ENCODE measurements around the gene RASAL2.
"Not testable (repeated sequence)": the region's sequence is repeated elsewhere in the genome, so short reads cannot be mapped to it uniquely, and the experiment has no call there.

RASAL2 gene

DNA sequence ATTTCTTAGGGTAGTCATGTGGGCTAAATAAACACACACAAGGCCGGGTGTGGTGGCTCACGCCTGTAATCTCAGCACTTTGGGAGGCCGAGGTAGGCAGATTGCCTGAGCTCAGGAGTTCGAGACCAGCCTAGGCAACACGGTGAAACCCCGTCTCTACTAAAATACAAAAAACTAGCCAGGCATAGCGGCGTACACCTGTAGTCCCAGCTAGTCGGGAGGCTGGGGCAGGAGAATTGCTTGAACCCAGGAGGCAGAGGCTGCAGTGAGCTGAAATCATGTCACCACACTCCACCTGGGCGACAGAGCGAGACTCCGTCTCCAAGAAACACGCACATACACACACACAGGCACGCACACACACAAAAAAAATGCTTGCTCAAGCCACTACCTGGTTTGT lies 409.4 kb downstream of the RASAL2 start:
- not testable (repeated sequence) for H3K4me3 Mint-ChIP-seq; H3K27ac Mint-ChIP-seq; H3K27me3 Mint-ChIP-seq; H3K4me1 Mint-ChIP-seq (ENCODE audit: low read depth); H3K9me3 Mint-ChIP-seq; H3K36me3 Mint-ChIP-seq (ENCODE audit: low read depth)

DNA sequence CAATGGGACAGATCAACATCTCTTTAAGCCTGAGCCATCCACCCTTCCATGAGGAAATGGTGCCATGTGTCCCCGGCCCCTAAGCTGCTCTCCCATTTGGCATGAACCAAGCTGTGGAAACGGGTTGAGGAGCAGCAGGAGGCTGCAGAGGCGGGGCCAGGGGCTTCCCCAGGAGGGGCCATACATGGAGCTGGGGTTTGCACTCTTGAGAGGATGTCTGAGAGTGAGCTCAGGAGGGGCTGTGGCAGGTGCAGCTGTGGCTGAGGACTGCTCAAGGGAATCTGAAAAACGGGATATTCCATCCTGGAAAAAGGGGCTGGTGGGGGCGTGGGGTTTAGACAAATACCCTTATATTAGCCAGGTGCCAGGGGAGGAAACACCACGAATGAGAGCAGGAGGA lies 409.9 kb downstream of the RASAL2 start:
- Mint-ChIP-seq H3K9me3 (no peaks in the 10 kb centered on the region), H3K4me3 (no peak overlapping the region), H3K27ac (no peak overlapping the region), H3K4me1 (ENCODE audit: low read depth) (no peaks in the 10 kb centered on the region), H3K27me3 (peaks cover 5% of the 10 kb centered on the region), H3K36me3 (ENCODE audit: low read depth) (no peaks in the 10 kb centered on the region)

DNA sequence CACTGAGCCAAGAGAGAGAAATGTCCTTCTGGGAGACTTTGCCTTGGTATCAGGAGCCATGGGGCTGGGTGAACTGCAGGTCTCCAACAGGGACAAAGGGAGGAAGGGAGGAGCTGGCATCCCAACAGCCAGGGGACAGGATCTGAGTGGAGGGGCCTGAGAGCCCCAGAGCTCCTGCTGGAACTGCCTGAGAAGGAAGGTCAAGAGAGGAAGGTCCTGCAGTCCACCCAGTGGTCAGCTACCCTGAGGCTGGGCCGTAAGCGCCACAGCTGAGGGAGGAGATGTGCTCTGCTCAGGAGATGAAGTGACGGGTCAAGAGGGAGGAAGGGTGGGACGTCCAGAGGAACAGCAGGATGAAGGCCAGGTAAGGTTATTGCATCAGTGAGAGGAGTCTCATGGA lies 410.4 kb downstream of the RASAL2 start:
- Mint-ChIP-seq H3K36me3 (ENCODE audit: low read depth) (no peaks in the 10 kb centered on the region), H3K4me1 (ENCODE audit: low read depth) (no peaks in the 10 kb centered on the region), H3K9me3 (no peaks in the 10 kb centered on the region), H3K27me3 (peaks cover 5% of the 10 kb centered on the region), H3K27ac (no peak overlapping the region), H3K4me3 (no peak overlapping the region)

DNA sequence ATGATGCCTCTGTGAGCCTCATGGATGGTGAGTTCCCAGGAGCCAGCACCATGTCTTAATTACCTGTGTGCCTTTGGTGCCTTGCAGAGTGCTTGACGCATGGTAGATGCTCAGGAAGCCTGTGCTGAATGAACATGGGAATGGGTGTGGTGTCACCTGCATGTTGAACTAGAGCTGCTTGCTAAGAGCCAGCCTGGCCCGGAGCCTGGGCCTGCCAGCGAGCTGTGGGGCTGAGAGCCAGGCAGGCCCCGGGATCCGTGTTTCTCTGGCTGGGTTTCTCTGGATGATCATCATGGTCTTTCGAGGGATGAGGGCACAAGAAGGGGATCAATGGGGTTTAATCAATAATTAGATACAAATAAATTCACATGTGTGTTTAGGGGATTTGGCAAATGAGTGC lies 412.3 kb downstream of the RASAL2 start:
- Mint-ChIP-seq H3K27me3 (peaks cover 5% of the 10 kb centered on the region), H3K27ac (no peak overlapping the region), H3K9me3 (no peaks in the 10 kb centered on the region), H3K4me1 (ENCODE audit: low read depth) (no peaks in the 10 kb centered on the region), H3K36me3 (ENCODE audit: low read depth) (no peaks in the 10 kb centered on the region), H3K4me3 (no peak overlapping the region)

DNA sequence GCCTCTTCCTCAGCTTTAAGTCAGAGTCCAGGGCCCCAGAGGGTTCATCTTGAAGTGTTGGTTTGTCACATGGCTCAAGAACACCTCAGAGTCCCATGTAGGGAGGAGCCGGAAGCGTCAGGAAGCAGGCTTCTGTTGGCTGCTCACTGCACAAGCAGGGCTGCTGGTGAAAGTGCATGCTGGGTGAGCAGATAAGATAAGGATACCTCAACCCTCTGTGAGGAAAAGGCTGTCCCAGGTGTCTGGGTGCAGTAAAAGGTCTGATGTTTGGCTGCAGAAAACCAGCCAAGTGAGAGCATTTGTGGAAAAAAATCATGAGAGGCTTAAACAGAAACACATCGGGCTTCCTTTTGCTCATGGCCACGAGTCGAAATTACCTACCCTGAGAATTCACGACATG lies 412.8 kb downstream of the RASAL2 start:
- H3K27me3 Mint-ChIP-seq: peaks cover 5% of the 10 kb centered on the region
- no peaks in the 10 kb centered on the region for H3K9me3 Mint-ChIP-seq
- H3K36me3 Mint-ChIP-seq (ENCODE audit: low read depth): no peaks in the 10 kb centered on the region
- no peaks in the 10 kb centered on the region for H3K4me1 Mint-ChIP-seq (ENCODE audit: low read depth)
- H3K4me3 Mint-ChIP-seq: no peak overlapping the region
- H3K27ac Mint-ChIP-seq: no peak overlapping the region

DNA sequence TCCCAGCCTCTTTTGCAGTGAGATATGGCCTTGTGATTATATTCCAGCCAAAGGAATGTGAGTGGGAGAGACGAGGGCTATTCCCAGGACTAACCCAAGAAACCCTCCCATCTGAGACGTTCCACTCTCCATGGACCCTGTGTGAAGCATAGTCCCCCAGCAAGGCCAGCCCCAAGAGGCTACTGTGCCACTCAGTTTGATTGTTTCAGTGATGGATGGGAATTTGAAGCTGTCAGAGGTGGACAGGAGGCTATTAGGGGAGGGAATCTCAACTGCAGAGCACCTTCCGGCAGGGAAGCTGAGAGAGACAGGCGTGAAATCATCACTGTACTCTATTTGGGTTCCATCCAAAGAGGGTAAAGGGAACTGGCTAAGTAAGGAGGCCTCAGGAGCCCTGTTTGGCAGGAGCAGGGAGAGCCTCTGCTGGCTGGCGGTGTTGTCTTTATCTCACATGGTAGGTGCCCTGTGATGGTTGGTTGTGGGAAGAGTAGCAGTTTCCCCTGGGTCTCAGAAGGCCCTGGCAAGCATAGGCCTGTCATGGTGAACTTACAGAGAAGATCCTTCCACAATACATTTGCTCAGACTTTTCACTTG lies 415.6 kb downstream of the RASAL2 start:
- H3K36me3 Mint-ChIP-seq (ENCODE audit: low read depth): no peaks in the 10 kb centered on the region
- no peaks in the 10 kb centered on the region for H3K9me3 Mint-ChIP-seq
- no peak overlapping the region for H3K4me3 Mint-ChIP-seq
- no peaks in the 10 kb centered on the region for H3K27me3 Mint-ChIP-seq
- no peaks in the 10 kb centered on the region for H3K4me1 Mint-ChIP-seq (ENCODE audit: low read depth)
- H3K27ac Mint-ChIP-seq: no peak overlapping the region

DNA sequence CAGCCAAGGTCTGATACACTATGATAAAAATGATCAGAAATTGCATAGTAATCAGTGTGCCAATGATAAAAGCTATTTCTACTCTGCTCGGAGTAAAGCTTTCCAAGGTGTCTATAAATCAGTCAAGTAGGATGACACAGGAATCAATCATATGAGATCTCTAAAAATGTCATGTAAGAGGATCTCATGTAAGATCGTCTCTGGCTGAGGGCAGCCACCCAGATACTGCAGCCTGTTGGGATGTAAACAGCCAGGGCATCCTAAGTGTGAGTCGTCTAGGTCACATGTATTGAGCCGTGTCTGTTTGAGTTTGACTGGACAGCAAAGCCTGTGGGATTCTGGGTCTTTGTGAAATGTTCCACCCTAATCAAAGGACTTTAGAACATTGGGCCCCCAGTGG lies 416.3 kb downstream of the RASAL2 start:
- Mint-ChIP-seq H3K27me3 (no peaks in the 10 kb centered on the region), H3K4me1 (ENCODE audit: low read depth) (no peaks in the 10 kb centered on the region), H3K9me3 (no peaks in the 10 kb centered on the region), H3K36me3 (ENCODE audit: low read depth) (no peaks in the 10 kb centered on the region), H3K27ac (no peak overlapping the region), H3K4me3 (no peak overlapping the region)

DNA sequence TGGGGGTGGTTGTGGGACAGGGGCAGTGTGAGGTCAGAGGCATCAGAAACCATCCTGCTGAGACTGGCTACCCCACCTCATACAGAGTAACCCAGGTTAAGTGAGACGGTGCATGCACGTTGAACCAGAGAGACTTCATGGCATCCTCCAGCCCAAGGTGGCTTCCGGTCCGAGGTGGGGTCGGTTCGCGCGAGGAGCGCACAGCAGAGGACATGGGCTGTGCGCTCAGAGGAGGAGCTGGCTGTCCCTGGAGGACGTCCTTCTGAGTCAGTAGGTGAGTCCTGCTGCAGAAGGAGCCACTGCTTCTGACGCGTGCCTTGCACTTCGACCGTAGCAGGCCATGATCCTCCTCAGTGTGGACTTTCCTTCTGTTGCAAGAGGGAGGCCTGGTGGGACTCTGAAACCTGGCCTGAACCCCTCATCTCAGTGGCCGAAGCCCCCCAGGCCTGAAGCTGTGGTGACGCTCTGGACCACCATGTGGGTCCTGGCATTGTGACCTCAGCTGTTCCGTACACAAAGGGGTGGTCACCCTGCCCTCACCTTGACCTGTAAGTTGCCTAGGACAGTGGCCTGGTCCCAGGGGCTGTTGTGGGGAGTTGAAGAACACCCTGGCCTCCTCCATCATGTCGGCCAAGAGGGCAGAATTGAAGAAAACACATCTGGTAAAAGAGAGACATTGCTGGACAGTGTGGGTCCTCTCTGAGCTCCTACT lies 418.8 kb downstream of the RASAL2 start, which contains the start of gene TEX35:
TSS of gene TEX35 (plus strand) at position 544 of the 712 bp plus-strand sequence. CDS start at position 624, 80 bp downstream.
- Mint-ChIP-seq H3K36me3 (ENCODE audit: low read depth) (no peaks in the 10 kb centered on the region), H3K4me1 (ENCODE audit: low read depth) (no peaks in the 10 kb centered on the region), H3K9me3 (no peaks in the 10 kb centered on the region), H3K27me3 (peaks cover 5% of the 10 kb centered on the region), H3K27ac (no peak within 1 kb of the TSS), H3K4me3 (no peak within 1 kb of the TSS)

DNA sequence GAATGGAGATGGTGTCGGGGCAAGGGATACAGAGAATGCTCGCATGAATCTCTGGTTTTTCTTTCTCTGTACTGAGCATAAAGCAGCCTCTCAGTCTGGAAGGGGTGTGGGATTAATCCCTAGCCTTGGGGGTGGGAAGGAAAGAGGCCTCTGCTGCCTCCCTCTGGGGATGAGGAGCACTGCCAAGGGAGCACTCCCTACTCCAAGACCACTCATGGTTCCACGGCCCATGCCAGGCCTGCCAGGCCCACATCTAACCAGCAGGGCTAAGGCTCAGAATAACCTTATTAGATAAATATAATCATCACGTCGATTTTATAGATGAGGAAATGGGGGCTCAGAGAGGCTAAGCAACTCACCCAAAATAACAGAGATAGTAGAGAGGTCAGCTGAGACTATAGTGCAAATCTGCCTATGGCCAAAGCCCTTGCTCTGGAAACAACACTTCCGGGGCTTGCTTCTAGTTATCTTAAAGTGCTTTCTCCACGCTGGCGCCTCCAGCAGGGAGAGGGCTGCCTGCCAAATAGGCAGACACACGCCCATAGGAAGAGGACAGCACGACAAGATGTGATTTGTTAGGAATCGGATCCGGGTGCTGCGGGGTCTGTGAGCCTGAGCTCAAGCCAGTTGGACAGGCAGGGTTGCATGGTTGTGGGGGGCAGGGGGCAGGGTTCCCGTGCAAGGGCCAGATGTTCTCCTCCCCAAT lies 419.5 kb downstream of the RASAL2 start:
- peaks cover 5% of the 10 kb centered on the region for H3K27me3 Mint-ChIP-seq
- H3K9me3 Mint-ChIP-seq: no peaks in the 10 kb centered on the region
- no peaks in the 10 kb centered on the region for H3K4me1 Mint-ChIP-seq (ENCODE audit: low read depth)
- H3K36me3 Mint-ChIP-seq (ENCODE audit: low read depth): no peaks in the 10 kb centered on the region
- no peak overlapping the region for H3K27ac Mint-ChIP-seq
- no peak overlapping the region for H3K4me3 Mint-ChIP-seq

DNA sequence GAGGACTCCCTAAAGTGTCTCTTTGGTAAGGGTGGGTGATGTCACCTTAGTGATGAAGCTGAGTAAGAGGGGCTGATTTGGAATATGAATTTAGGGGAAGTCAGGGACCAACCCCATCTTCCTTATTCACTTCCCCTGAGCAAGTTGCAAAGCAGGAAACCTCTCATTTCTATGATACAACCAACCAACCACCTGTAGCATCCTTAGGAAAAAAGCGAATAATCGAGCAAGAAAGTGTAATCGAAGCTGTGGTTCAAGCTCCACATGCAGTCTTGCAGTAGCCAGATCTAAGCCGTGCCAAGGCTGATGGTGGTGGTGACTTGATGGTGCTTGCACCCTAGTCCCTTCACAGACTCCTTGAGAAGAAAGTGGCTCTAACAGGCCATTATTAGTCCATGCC lies 422.2 kb downstream of the RASAL2 start:
- Mint-ChIP-seq H3K27me3 (peaks cover 5% of the 10 kb centered on the region), H3K36me3 (ENCODE audit: low read depth) (no peaks in the 10 kb centered on the region), H3K27ac (no peak overlapping the region), H3K9me3 (no peaks in the 10 kb centered on the region), H3K4me1 (ENCODE audit: low read depth) (no peaks in the 10 kb centered on the region), H3K4me3 (no peak overlapping the region)

DNA sequence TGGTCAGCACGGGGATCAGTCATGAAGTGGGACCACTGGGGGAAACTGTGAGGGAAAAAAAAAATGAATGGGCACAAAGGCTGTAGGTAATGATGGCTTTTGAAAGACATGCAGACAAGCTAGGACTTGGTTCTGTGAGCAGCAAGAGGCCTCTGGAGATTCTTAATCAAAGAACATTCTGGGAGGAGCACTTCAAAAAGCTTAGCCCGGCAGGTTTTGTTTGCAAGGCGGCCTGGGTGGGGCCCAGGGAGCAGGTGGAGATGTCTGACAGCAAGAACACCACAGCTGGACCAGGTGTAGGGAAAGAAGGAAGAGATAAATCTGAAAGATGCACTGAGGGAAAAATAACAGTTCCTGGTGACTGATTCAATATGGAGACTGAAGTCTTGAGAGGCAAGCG lies 425.0 kb downstream of the RASAL2 start:
- H3K36me3 Mint-ChIP-seq (ENCODE audit: low read depth): no peaks in the 10 kb centered on the region
- peaks cover 5% of the 10 kb centered on the region for H3K27me3 Mint-ChIP-seq
- no peaks in the 10 kb centered on the region for H3K9me3 Mint-ChIP-seq
- H3K4me1 Mint-ChIP-seq (ENCODE audit: low read depth): no peaks in the 10 kb centered on the region
- H3K4me3 Mint-ChIP-seq: no peak overlapping the region
- no peak overlapping the region for H3K27ac Mint-ChIP-seq

DNA sequence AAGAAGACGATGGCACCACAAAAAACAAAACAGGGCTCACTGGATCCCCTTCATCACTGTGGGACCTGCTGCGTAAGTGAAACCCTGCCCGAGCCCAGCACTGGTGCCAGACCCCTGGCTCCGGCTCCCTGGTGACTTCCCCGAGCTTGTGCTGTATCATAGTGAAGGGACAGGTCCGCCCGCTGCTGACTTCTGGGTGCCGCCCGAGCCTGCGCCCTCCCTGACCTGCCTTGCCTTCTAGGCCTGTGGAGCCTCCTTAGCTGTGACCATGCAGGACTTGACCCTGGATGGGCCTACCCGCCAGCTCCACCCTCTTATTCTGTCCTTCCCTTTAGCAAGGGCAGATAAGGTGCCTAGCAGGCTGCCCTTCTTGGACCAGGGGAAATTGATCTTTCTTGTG lies 426.9 kb downstream of the RASAL2 start:
- Mint-ChIP-seq H3K9me3 (no peaks in the 10 kb centered on the region), H3K27ac (no peak overlapping the region), H3K4me1 (ENCODE audit: low read depth) (no peaks in the 10 kb centered on the region), H3K4me3 (no peak overlapping the region), H3K27me3 (peaks cover 5% of the 10 kb centered on the region), H3K36me3 (ENCODE audit: low read depth) (no peaks in the 10 kb centered on the region)

DNA sequence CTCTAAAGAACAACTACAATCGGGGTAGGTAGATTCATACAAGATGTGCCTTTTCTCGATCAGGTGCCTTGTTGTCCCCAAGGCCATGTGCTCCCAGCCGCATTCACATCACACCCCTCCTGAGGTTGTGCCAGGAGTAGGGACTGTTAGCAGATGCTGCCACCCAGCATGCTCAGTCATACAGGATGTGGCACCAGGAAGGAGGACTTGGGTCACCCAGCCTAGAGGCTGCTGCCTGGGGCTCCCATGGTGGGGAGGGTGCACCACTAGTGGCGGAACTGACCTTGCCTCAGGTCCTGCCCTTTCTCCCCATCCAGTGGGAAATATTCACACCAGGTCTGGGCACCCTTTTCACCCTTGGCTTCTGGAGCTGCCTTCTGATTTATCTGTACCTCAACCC lies 427.3 kb downstream of the RASAL2 start:
- H3K9me3 Mint-ChIP-seq: no peaks in the 10 kb centered on the region
- H3K4me1 Mint-ChIP-seq (ENCODE audit: low read depth): no peaks in the 10 kb centered on the region
- no peaks in the 10 kb centered on the region for H3K36me3 Mint-ChIP-seq (ENCODE audit: low read depth)
- no peak overlapping the region for H3K4me3 Mint-ChIP-seq
- H3K27me3 Mint-ChIP-seq: peaks cover 3% of the 10 kb centered on the region
- no peak overlapping the region for H3K27ac Mint-ChIP-seq

DNA sequence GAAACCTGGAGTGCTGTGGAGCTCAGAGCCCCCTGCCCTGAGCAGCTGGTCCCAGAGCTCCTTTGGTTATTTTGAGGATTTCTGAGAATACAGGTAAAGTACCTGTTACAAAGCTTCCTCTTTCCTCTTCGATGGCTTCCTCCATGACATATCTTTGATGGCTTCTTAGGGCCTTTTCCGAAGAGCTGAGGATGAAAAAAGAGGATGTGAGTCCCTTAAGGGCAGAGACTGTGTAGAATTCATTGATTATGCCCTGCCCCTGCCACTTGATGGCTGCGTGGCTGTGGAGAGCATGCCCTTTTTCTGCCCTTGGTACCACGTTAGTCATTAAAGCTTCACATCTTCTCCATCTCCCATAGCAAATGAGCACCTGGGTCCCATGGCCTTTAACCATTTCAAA lies 433.2 kb downstream of the RASAL2 start:
- Mint-ChIP-seq H3K36me3 (ENCODE audit: low read depth) (no peaks in the 10 kb centered on the region), H3K4me1 (ENCODE audit: low read depth) (peaks cover under 1% of the 10 kb centered on the region), H3K9me3 (no peaks in the 10 kb centered on the region), H3K27ac (no peak overlapping the region), H3K4me3 (no peak overlapping the region), H3K27me3 (peaks cover 4% of the 10 kb centered on the region)

DNA sequence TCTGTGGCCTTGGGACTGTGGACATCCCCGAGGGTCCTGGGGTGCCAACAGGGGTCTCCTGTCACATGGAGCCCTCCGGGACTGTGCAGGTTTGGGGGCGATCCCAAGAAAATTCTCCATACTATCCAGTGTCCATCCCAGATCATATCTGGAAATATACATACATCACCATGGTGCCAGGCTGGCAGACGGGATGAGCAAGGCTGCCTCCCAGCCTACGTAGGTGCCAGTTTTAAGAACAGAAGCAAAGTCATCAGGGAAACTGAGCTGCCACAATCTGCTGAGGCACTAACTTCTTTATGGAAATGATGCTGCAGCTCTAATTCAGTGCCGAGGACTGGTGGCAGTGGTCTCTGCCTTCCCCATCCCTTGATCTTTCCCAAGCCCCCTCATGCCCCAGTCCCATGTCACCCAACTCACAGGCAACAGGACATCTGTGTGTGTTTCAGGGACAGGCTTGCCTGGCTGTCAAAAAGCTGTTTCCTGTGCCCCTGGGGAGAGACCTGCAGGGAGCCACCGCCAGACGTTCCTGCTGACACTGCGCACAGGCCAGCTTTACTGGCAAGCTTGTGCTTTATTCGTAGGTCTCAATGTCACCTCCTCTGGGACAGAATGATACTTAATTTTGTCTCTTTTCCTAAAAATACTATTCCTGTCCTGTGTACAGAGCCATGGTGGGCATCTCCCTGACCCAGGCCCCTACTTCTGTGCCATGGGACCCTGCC lies 434.5 kb downstream of the RASAL2 start:
- H3K4me1 Mint-ChIP-seq (ENCODE audit: low read depth): peaks cover 3% of the 10 kb centered on the region
- H3K4me3 Mint-ChIP-seq: no peak overlapping the region
- H3K36me3 Mint-ChIP-seq (ENCODE audit: low read depth): no peaks in the 10 kb centered on the region
- H3K27ac Mint-ChIP-seq: no peak overlapping the region
- H3K9me3 Mint-ChIP-seq: no peaks in the 10 kb centered on the region
- H3K27me3 Mint-ChIP-seq: peaks cover 4% of the 10 kb centered on the region

Measured in stimulated activated naive CD8-positive, alpha-beta T cell treated with anti-CD3 and anti-CD28 coated beads, Interleukin-15, Interleukin-2, amounts not matched to agents 100 ng/mL and 50 ng/mL, for 24 hours (primary cell).